Natural killer cell (primary cell): ENCODE data around the gene NAB1. TPM values are rescaled to one million over a fixed set of nuclear protein-coding genes. Genes with fewer than 3 reads are reported as not detected.

Source experiments
- ATAC-seq, 3 donors: fragments of 150-1000 bp in 2 of 3; fragments of 200-7000 bp in 1 of 3; cut with Tn5 transposase; 1 replicate in 1 of 3; 2 replicates in 2 of 3; pipeline ENCODE4 v1.10.0; 2021; ENCODE audit warnings: mild to moderate bottlenecking in 2 of 3, moderate library complexity in 2 of 3
- DNase-seq, 2 donors: peaks; one replicate each; pipeline versions ENCODE4 v3.0.0 to v3.0.0-alpha.2; 2013 to 2021; ENCODE audit warnings: mixed read lengths in 1 of 2
- H3K27ac ChIP-seq: one replicate; pipeline ENCODE4 v1.5.1; 2013; ENCODE audit warnings: mild to moderate bottlenecking, low read length
- H3K27me3 ChIP-seq: one replicate; pipeline ENCODE4 v1.6.1; 2013; ENCODE audit warnings: low read length; ENCODE audit not compliant: control insufficient read depth, insufficient read depth
- H3K36me3 ChIP-seq: one replicate; pipeline ENCODE4 v1.6.1; 2013; ENCODE audit warnings: low read length; ENCODE audit not compliant: control insufficient read depth, insufficient read depth
- H3K4me1 ChIP-seq: one replicate; pipeline ENCODE4 v1.6.1; 2013; ENCODE audit warnings: low read length; ENCODE audit not compliant: control insufficient read depth, insufficient read depth
- H3K4me3 ChIP-seq: one replicate; pipeline ENCODE4 v1.5.1; 2013; ENCODE audit warnings: low read length
- H3K9me3 ChIP-seq: one replicate; pipeline ENCODE4 v1.6.1; 2013; ENCODE audit warnings: low read length; ENCODE audit not compliant: control insufficient read depth, insufficient read depth
- H3K27ac Mint-ChIP-seq, 2 donors: one replicate each; pipeline ENCODE4 v1.8.0; 2022; ENCODE audit warnings: mild to moderate bottlenecking in 2 of 2, mixed read lengths in 2 of 2, moderate library complexity in 1 of 2
- H3K27me3 Mint-ChIP-seq, 2 donors: one replicate each; pipeline ENCODE4 v1.8.0; 2022; ENCODE audit warnings: low read depth in 2 of 2, mixed read lengths in 2 of 2
- H3K36me3 Mint-ChIP-seq: one replicate; pipeline ENCODE4 v1.8.0; 2022; ENCODE audit warnings: mixed read lengths
- H3K4me1 Mint-ChIP-seq, 2 donors: one replicate each; pipeline ENCODE4 v1.8.0; 2022; ENCODE audit warnings: mixed read lengths in 2 of 2
- H3K4me3 Mint-ChIP-seq: one replicate; pipeline ENCODE4 v1.8.0; 2022; ENCODE audit warnings: mild to moderate bottlenecking, moderate library complexity, mixed read lengths
- H3K9me3 Mint-ChIP-seq, 2 donors: one replicate each; pipeline ENCODE4 v1.8.0; 2022; ENCODE audit warnings: mixed read lengths in 2 of 2
- CTCF ChIP-seq: fragments of 200-600 bp; IDR thresholded peaks from one replicate; pipeline ENCODE4 v1.8.0; 2022; ENCODE audit warnings: antibody characterized with exemption
- WGBS: methylation state at CpG from one replicate; pipeline ENCODE4 v1.1.7; 2013; ENCODE audit warnings: missing lambda C conversion rate; ENCODE audit not compliant: insufficient coverage; 5-methylcytosine and 5-hydroxymethylcytosine counted together
- intact Hi-C: fragments of 100-400 bp; cut with micrococcal nuclease; formaldehyde crosslinking; loops from one replicate; pipeline ENCODE4 v1.14.2; 2022
- total RNA-seq, 4 donors: library from RNA; stranded (reverse); fragments of 120-200 nt in 1 of 4; gene quantifications; one replicate each; pipeline versions ENCODE4 v1.2.3 to v1.2.4, GENCODE V29; 2013 to 2022

Gene NAB1
- total RNA-seq, 3 donors from 2014 or later (not counting 1 experiment from before 2014, with no cell fraction given) = 31.2 to 42.0 (median 37.8) TPM

GRCh38 chr2:190615555-190616200, 33.2 kb upstream of the NAB1 start:
- Histone ChIP-seq H3K27ac (no peak overlapping the region), H3K9me3 (no peaks in the 10 kb centered on the region), H3K4me1 (no peaks in the 10 kb centered on the region), H3K36me3 (no peaks in the 10 kb centered on the region), H3K4me3 (no peak overlapping the region), H3K27me3 (no peaks in the 10 kb centered on the region)
- Mint-ChIP-seq H3K27ac (no peak overlapping the region), H3K4me3 (no peak overlapping the region), H3K36me3 (peaks cover 10% of the 10 kb centered on the region), H3K4me1 (peaks cover 5 to 6% of the 10 kb centered on the region in 2 donors), H3K27me3 (no peaks in the 10 kb centered on the region), H3K9me3 (no peaks in the 10 kb centered on the region)
- ATAC-seq (no peak), DNase-seq (no peak)
- TF ChIP-seq CTCF = no peak
- intact Hi-C loops = no loop called here
- 94% methylated on average over 2 of the region's 3 CpGs for WGBS

- peaks cover 5 to 6% of the 10 kb centered on the region in 2 donors for H3K4me1 Mint-ChIP-seq
- Histone ChIP-seq H3K9me3 (no peaks in the 10 kb centered on the region), H3K4me3 (no peak overlapping the region), H3K36me3 (no peaks in the 10 kb centered on the region), H3K27me3 (no peaks in the 10 kb centered on the region), H3K27ac (no peak overlapping the region), H3K4me1 (no peaks in the 10 kb centered on the region)
- intact Hi-C loops = no loop called here
- 91% methylated on average over 3 of the region's 3 CpGs for WGBS
- ATAC-seq (no peak), DNase-seq (no peak)
- no peak for TF ChIP-seq CTCF
- no peaks in the 10 kb centered on the region for H3K9me3 Mint-ChIP-seq
- no peak overlapping the region for H3K4me3 Mint-ChIP-seq
- H3K36me3 Mint-ChIP-seq = peaks cover 10% of the 10 kb centered on the region
- no peak overlapping the region for H3K27ac Mint-ChIP-seq
- H3K27me3 Mint-ChIP-seq = no peaks in the 10 kb centered on the region
Observed at GRCh38 chr2:190618030-190618429, 30.9 kb upstream of the NAB1 start.

GRCh38 chr2:190625691-190626090, 23.2 kb upstream of the NAB1 start:
- Histone ChIP-seq H3K27me3 (no peaks in the 10 kb centered on the region), H3K27ac (no peak overlapping the region), H3K4me1 (peaks cover 3% of the 10 kb centered on the region), H3K36me3 (no peaks in the 10 kb centered on the region), H3K4me3 (no peak overlapping the region), H3K9me3 (no peaks in the 10 kb centered on the region)
- no peak for ATAC-seq
- H3K4me1 Mint-ChIP-seq = peaks cover 14 to 18% of the 10 kb centered on the region in 2 donors
- no peak overlapping the region for H3K27ac Mint-ChIP-seq
- TF ChIP-seq CTCF = no peak
- intact Hi-C loops = no loop called here
- peaks cover 2% of the 10 kb centered on the region in 2 donors for H3K9me3 Mint-ChIP-seq
- H3K4me3 Mint-ChIP-seq = no peak overlapping the region
- peaks cover 7% of the 10 kb centered on the region for H3K36me3 Mint-ChIP-seq
- H3K27me3 Mint-ChIP-seq = peaks cover 7 to 17% of the 10 kb centered on the region in 2 donors
- no peak for DNase-seq

- Mint-ChIP-seq H3K27me3 (peaks cover 7 to 17% of the 10 kb centered on the region in 2 donors), H3K36me3 (peaks cover 7% of the 10 kb centered on the region), H3K27ac (no peak overlapping the region), H3K9me3 (peaks cover 2% of the 10 kb centered on the region in 2 donors), H3K4me3 (no peak overlapping the region), H3K4me1 (peaks cover 14 to 18% of the 10 kb centered on the region in 2 donors)
- no peaks in the 10 kb centered on the region for H3K36me3 ChIP-seq
- 82% methylated on average over 7 of the region's 7 CpGs for WGBS
- no peak for TF ChIP-seq CTCF
- peaks cover 3% of the 10 kb centered on the region for H3K4me1 ChIP-seq
- intact Hi-C loops = no loop called here
- DNase-seq = no peak
- H3K9me3 ChIP-seq = no peaks in the 10 kb centered on the region
- ATAC-seq = no peak
- H3K4me3 ChIP-seq = no peak overlapping the region
- H3K27me3 ChIP-seq = no peaks in the 10 kb centered on the region
- H3K27ac ChIP-seq = no peak overlapping the region
Observed at GRCh38 chr2:190626641-190627210, 22.2 kb upstream of the NAB1 start.
